ENCODE measurements around the gene LIF. TPM values are rescaled to one million over a fixed set of nuclear protein-coding genes. Genes with fewer than 3 reads are reported as not detected.

Gene LIF
- total RNA-seq, 1 experiment from 2014 or later = 36.5 TPM

- in situ Hi-C loops (cut with HindIII; ENCODE audit: low sequenced_read_pairs) = loop anchor here (5.0 kb wide), 1 partner anchor 106 kb away; no protein-coding TSS in a partner anchor
- DNase-seq (ENCODE audit: low spot score) = no peak
These were observed 39.3 kb upstream of the LIF start for GRCh38 chr22:30285846-30286200.

GRCh38 chr22:30285176-30285845 lies 38.8 kb upstream of the LIF start:
- in situ Hi-C loops (cut with HindIII; ENCODE audit: low sequenced_read_pairs) = loop anchor here (5.0 kb wide), 1 partner anchor 107 kb away; no protein-coding TSS in a partner anchor
- no peak for DNase-seq (ENCODE audit: low spot score)

DNA sequence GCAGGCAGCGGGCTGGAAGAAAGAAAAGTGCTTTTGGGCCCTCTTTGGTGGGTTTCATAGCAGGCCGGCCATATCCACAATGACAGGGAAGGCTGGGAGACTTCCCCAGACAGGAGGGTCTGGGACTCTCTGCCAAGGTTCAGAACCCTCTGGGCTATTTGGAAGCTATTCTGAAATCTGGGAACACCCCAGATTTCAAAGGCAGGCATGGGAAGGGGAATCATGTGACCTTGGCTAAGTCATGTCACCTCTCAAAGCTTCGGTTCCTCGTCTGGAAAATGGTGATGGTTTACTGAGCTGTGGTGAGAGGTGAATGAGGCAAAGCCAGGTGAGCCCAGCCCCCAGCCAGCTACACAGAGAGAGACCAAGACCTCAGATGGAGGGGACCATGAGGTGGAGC lies 38.1 kb upstream of the LIF start:
- in situ Hi-C loops (cut with HindIII; ENCODE audit: low sequenced_read_pairs) = loop anchor here (5.0 kb wide), 1 partner anchor 108 kb away; no protein-coding TSS in a partner anchor
- no peak for DNase-seq (ENCODE audit: low spot score)

- no peak for DNase-seq (ENCODE audit: low spot score)
- in situ Hi-C loops (cut with HindIII; ENCODE audit: low sequenced_read_pairs) = no loop called here
These were observed 37.6 kb upstream of the LIF start for GRCh38 chr22:30284172-30284571.

DNA sequence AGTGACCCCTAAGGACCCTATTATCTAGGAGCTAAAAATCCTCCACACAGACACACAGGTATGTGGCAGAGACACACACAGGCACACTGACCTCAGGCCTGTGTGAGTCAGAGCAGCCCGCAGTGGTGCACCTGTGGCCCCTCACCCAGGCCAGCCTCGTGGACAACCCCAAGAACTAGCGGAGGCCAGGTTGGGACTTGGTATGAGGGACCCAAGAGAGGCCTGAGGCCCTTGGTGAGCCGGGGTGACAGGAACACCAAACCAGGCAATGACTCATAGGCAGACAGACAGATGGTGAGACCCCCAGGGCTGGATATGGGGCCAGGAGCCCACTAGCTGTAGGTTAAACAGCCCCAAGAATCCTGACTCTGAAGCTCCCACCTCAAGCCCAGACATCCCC lies 36.8 kb upstream of the LIF start:
- in situ Hi-C loops (cut with HindIII; ENCODE audit: low sequenced_read_pairs) = no loop called here
- no peak for DNase-seq (ENCODE audit: low spot score)

- in situ Hi-C loops (cut with HindIII; ENCODE audit: low sequenced_read_pairs) = no loop called here
- no peak for DNase-seq (ENCODE audit: low spot score)
These were observed 36.1 kb upstream of the LIF start for GRCh38 chr22:30282616-30283046.

DNA sequence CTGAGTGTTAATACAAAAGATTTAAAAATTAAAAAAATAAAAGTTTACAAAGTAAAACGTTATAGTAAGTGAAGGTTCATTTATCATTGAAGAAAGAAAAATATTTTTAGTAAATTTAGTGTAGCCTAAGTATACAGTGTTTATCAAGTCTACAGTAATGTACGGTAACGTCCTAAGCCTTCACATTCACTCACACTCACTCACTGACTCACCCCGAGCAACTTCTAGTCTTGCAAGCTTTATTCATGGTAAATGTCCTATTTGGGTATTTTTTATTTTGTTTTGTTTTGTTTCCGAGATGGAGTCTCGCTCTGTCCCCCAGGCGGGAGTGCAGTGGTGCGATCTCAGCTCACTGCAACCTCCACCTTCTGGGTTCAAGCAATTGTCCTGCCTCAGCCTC lies 33.9 kb upstream of the LIF start:
- no peak for DNase-seq (ENCODE audit: low spot score)
- in situ Hi-C loops (cut with HindIII; ENCODE audit: low sequenced_read_pairs) = no loop called here

GRCh38 chr22:30279932-30280331 lies 33.4 kb upstream of the LIF start:
- in situ Hi-C loops (cut with HindIII; ENCODE audit: low sequenced_read_pairs) = no loop called here
- DNase-seq (ENCODE audit: low spot score) = no peak

- in situ Hi-C loops (cut with HindIII; ENCODE audit: low sequenced_read_pairs) = no loop called here
- no peak for DNase-seq (ENCODE audit: low spot score)
These were observed 32.7 kb upstream of the LIF start for GRCh38 chr22:30279046-30279788.

DNA sequence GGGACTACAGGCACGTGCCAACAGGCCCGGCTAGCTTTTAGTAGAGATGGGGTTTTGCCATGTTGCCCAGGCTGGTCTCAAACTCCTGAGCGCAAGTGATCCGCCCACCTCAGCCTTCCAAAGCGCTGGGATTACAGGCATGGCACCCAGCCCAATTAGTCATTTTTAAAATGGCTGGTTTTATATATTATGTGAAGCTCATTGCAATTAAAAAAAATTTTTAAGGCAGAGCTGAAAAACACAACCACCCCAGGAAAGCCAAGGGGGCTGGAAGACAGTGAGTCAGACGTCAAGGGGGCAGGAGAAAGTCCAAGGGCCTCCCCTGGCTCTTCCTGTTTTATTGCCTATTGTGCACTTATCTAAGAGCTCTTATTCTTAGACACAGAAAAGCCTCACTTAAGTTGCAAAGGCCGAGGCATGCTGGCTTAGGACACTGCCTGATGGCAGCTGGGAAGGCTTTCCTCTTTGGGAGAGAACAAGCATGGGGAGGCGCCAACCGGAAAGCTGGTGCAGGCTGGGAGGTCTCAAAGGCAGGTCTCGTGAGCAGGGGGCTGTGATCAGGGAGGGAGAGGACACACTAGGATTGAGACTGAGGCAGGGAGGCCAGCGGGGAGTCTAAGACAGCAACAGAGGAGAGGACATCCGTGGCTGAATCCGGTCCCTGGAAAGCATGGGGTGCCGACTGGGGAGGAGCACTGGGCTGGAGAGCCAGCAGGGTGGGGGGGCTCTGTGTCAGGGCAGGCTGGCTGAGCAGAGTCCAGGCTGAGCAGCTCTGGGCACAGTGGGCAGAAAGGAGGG lies 31.2 kb upstream of the LIF start:
- DNase-seq (ENCODE audit: low spot score) = no peak
- in situ Hi-C loops (cut with HindIII; ENCODE audit: low sequenced_read_pairs) = no loop called here

DNA sequence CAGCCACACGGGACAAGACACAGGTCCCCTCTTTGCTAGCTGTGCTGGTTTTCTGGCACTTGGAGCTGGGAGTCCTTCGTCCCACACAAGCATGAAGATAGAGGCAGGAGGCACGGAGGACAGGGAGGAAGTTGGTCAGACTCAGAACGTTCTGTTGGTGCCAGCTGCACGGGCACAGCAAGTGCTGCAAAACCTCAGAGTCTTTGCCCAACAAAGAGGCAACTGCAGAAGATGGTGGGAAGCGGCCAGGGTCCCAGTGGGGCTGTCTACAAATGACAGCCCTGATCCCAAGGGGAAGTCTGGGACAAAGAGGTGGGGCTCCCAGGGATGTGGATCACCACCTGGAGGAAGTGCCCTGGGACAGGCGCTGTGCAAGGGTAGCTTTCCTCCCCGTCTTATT lies 29.5 kb upstream of the LIF start:
- in situ Hi-C loops (cut with HindIII; ENCODE audit: low sequenced_read_pairs) = no loop called here
- no peak for DNase-seq (ENCODE audit: low spot score)

DNA sequence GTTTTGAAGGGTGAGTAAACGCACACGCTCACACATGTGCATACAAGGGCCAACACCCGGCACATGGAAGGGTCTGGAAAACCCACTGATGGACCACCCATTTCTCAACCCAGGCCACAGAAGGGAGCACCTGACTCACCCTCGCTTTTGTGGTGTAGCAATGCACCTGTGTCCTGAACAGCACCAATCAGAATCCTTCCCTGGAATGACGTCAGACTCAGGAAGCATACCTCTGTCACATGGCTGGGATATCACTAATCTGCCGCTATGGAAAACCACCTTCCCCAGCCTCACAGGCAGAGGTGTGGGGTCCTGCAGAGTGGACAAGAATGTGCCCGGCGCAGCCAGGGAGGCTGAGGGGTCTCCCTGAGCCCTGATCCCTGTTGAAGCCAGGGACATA lies 29.1 kb upstream of the LIF start:
- in situ Hi-C loops (cut with HindIII; ENCODE audit: low sequenced_read_pairs) = no loop called here
- DNase-seq (ENCODE audit: low spot score) = peak; percentile 61

- in situ Hi-C loops (cut with HindIII; ENCODE audit: low sequenced_read_pairs) = no loop called here
- no peak for DNase-seq (ENCODE audit: low spot score)
These were observed 27.9 kb upstream of the LIF start for GRCh38 chr22:30274437-30274812.

DNA sequence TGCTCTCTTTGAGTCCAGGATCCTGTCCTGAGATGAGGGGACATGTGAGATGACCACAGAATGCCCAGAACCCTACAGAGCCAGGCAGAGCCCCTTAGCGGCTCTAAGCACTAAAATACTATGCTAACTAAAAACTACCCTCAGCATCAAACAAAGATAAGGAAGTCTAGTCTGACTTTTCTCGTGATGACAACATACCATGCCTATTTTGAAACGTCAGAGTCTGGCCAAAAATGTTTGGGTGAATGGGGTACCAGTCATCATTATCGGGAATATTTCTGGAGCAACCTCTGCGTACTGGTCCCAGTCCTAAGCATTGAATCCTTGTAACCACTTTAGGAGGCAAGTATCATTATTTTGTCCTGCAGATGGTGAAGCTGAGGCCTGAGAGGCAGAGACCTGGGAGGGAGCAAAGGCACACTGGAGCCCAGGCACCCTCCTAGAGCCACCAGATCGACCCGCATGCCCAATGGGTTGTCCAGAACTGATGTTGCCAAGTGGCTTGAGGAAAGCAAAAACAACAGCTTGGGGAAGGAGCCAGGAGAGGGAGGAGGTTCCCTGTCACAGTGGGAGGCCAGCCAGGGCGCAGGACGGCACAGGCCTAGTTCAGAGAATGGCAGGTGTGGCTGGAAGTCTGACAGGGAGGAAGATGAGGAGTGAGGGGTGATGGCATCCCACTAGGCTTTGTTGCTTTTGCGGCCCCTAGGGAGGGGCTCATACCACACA lies 27.3 kb upstream of the LIF start:
- no peak for DNase-seq (ENCODE audit: low spot score)
- in situ Hi-C loops (cut with HindIII; ENCODE audit: low sequenced_read_pairs) = no loop called here

- in situ Hi-C loops (cut with HindIII; ENCODE audit: low sequenced_read_pairs) = no loop called here
- DNase-seq (ENCODE audit: low spot score) = no peak
These were observed 26.4 kb upstream of the LIF start for GRCh38 chr22:30272781-30273601.

DNA sequence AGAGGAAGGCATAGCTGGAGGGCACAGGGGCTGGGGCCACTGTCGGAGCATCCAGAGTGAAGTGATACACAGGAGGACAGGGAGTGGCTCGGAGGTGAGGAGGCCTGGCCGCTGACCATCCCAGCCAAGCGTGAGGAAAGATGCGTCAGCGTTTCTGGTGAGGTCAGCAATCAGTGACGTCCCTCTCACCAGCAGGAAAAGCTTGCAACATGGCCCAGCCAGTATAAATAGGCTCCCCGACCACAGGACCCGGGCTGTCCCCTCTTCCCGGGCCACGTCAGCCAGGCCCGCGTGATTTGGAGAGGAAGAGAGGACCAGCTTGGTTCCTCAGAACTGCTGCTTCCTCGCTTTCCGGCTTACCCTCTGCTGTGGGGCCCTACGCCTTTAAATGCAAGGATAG lies 24.3 kb upstream of the LIF start:
- in situ Hi-C loops (cut with HindIII; ENCODE audit: low sequenced_read_pairs) = no loop called here
- DNase-seq (ENCODE audit: low spot score) = no peak

GRCh38 chr22:30268331-30268730 lies 21.8 kb upstream of the LIF start:
- DNase-seq (ENCODE audit: low spot score) = no peak
- in situ Hi-C loops (cut with HindIII; ENCODE audit: low sequenced_read_pairs) = no loop called here

GRCh38 chr22:30267382-30268302 lies 21.1 kb upstream of the LIF start:
- in situ Hi-C loops (cut with HindIII; ENCODE audit: low sequenced_read_pairs) = no loop called here
- no peak for DNase-seq (ENCODE audit: low spot score)
